Activated T-cell treated with anti-CD3 and anti-CD28 coated beads for 4 hours (primary cell): Measurements from ENCODE around the gene B3GNT2.
"Not testable (repeated sequence)": the region's sequence is repeated elsewhere in the genome, so short reads cannot be mapped to it uniquely, and the experiment has no call there.

Experiments used
- DNase-seq: peaks from one replicate; pipeline ENCODE4 v3.0.0-alpha.2; 2020

Gene B3GNT2

GRCh38 chr2:62195421-62196277 lies at the start of gene B3GNT2:
B3GNT2 (plus strand) TSS chr2:62196115; CDS start chr2:62222221, 26,106 bp downstream.
- DNase-seq, result peak; percentile 83

GRCh38 chr2:62146790-62147189 lies 49.1 kb upstream of the B3GNT2 start:
- not testable (repeated sequence) for DNase-seq

GRCh38 chr2:62147610-62148301 lies 48.2 kb upstream of the B3GNT2 start:
- DNase-seq, result no peak

GRCh38 chr2:62149708-62150107 lies 46.2 kb upstream of the B3GNT2 start:
- no peak for DNase-seq

GRCh38 chr2:62150597-62151305 lies 45.2 kb upstream of the B3GNT2 start:
- no peak for DNase-seq

- DNase-seq, result no peak
Measured at GRCh38 chr2:62151306-62151638, 44.6 kb upstream of the B3GNT2 start.

- no peak for DNase-seq
Measured at GRCh38 chr2:62152000-62152399, 43.9 kb upstream of the B3GNT2 start.

GRCh38 chr2:62156861-62157496 lies 38.9 kb upstream of the B3GNT2 start:
- DNase-seq, result no peak

GRCh38 chr2:62158444-62159121 lies 37.3 kb upstream of the B3GNT2 start:
- no peak for DNase-seq

GRCh38 chr2:62160691-62161090 lies 35.2 kb upstream of the B3GNT2 start:
- DNase-seq, result not testable (repeated sequence)

- no peak for DNase-seq
Measured at GRCh38 chr2:62163106-62163831, 32.6 kb upstream of the B3GNT2 start.

GRCh38 chr2:62163834-62164233 lies 32.1 kb upstream of the B3GNT2 start:
- DNase-seq, result no peak

- no peak for DNase-seq
Measured at GRCh38 chr2:62175728-62176127, 20.2 kb upstream of the B3GNT2 start.

GRCh38 chr2:62176801-62177200 lies 19.1 kb upstream of the B3GNT2 start:
- no peak for DNase-seq

GRCh38 chr2:62177392-62178049 lies 18.4 kb upstream of the B3GNT2 start:
- DNase-seq, result no peak

GRCh38 chr2:62178741-62179271 lies 17.1 kb upstream of the B3GNT2 start:
- DNase-seq, result no peak

- DNase-seq, result no peak
Measured at GRCh38 chr2:62180975-62181374, 14.9 kb upstream of the B3GNT2 start.

GRCh38 chr2:62181843-62182242 lies 14.1 kb upstream of the B3GNT2 start:
- no peak for DNase-seq

- DNase-seq, result no peak
Measured at GRCh38 chr2:62184512-62185230, 11.2 kb upstream of the B3GNT2 start.

GRCh38 chr2:62185475-62186155 lies 10.3 kb upstream of the B3GNT2 start:
- DNase-seq, result no peak
